CD1c-positive myeloid dendritic cell (primary cell): ENCODE measurements around the gene MTHFSD.
"Not testable (repeated sequence)": the region's sequence is repeated elsewhere in the genome, so short reads cannot be mapped to it uniquely, and the experiment has no call there.

Experiments used
- DNase-seq: peaks from one replicate; pipeline ENCODE4 v3.0.0-alpha.2; 2016; ENCODE audit errors: extremely low spot score

MTHFSD gene

GRCh38 chr16:86554917-86555703, at the start of gene MTHFSD:
Gene MTHFSD (minus strand): TSS chr16:86555235. CDS start chr16:86555184, 51 bp downstream.
- DNase-seq: peak; percentile 97

GRCh38 chr16:86604436-86605193, 49.6 kb upstream of the MTHFSD start:
- peak; percentile 28 for DNase-seq

DNA sequence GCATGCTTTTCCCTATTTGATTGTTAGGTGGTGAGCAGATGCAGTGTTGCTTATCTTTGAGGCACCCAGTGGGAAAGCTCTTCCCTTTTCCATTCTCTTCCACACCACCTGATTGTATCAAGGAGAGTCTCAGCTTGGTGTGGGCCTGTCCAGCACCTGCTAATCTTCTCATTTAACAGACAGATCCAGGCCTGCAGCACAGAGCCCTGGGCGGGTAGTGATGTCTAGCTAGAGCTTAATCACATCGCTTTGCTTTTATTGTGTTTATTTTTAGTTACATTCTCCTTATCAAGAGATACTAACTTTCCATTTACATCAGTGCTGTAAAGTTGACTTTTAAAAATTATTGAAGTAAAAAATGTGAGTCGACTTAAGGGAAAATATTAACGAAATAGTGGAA, 47.5 kb upstream of the MTHFSD start:
- no peak for DNase-seq

GRCh38 chr16:86601356-86601755, 46.3 kb upstream of the MTHFSD start:
- no peak for DNase-seq

DNA sequence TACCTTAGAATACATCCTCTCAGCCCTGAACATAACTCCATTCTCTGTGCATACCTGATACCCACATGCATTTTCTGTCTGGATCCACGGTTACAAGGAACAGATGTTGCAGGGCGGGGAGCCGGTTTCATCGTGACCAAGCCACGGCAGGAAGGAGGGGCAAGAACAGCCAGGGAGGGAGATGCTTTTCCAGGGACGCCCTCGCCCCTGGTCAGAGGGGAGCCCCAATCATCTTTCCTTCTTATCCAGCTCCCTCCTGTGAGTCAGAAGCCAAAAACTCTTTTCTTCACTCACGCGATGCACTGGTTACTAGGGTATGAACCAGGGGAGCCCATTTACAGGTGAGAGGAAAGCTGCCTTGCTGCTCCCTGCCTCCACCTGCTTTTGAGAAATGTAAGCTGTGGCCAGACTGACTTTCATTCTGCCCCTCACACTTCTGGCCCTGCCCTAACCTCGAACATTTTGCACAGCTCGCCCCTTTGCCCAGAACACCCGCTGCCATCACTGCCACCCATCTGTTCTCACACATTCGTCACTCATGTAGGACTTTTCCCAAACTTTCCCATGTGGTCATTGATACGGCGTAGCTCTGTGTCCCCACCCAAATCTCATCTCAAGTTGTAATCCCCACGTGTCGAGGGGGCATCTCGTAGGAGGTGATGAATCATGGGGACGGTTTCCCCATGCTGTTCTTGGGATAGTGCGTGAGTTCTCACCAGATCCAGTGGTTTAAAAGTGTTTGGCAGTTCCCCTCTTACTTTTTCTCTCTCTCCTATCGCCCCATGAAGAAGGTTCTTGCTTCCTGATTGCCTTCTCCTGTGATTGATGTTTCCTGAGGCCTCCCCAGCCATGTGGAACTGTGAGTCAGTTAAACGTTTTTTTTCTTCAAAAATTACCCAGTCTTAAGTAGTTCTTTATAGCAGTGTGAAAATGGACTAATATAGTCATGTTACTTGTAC, 43.9 kb upstream of the MTHFSD start:
- no peak for DNase-seq

GRCh38 chr16:86597880-86598606, 43.0 kb upstream of the MTHFSD start:
- DNase-seq: no peak

DNA sequence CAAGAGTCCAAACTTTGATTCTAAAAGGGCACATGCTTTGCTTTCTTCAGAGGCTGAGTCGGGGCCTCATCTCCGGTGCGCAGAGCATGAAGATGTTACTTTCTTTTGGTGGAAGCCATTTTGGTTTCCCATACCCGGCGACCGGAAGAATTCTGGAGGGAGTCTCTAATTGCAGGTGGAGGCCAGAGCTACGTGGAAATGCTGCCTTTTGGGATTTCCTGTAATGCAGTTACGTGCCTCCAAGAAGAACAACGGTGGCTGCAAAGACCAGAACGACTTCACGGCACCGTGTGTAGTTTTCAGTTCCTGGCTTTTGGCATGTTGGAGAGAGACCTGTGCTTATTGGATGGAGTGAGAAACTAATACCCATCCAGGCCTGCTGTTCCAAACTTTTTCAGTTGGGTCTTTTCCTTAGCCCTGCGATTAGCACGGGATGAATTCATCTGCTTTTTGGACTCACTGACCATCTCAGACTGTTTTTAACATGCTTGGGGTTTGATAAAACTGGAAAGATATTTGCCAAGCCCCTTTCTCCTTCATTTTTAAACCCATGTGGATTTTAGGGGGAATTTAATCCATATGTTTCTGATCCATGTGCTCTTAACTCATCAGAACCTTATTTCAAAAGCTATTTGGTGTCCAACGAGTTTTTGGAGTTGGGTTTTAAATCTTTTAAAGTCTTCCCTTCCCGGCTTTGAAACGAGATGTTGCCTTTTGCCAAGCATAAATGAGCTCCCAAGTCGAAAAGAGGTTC, 42.3 kb upstream of the MTHFSD start:
- DNase-seq: no peak

DNA sequence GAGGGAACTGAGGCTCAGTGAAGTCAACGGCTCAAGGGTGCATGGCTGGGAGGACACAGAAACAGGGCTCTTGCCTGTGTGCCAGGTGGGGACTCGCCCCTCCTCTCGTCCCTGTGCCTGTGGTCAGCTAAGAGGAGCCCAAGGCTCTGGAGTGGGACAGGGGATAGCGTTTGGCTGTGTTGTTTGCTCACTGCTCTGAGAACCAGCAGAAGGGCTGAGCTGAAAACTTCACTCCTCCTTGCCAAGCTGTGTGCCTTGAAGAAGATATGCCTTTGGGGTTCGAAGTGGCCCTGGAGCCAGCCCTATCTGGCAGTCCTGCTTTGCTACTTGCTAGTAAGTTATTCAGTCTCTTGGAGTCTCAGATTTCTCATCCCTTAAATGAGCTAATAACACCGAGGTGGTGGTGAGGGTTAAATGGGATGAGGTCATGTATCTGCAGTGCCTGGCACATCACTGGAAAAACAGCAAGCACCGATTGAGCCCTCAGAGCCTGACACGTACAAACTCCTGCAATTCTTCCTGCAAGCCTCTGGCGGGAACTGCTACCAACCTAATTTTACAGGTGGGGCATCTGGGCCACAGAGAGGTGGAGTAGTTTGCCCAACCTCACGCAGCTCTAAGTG, 41.1 kb upstream of the MTHFSD start:
- no peak for DNase-seq

- no peak for DNase-seq
These were observed 39.7 kb upstream of the MTHFSD start for GRCh38 chr16:86594721-86595120.

DNA sequence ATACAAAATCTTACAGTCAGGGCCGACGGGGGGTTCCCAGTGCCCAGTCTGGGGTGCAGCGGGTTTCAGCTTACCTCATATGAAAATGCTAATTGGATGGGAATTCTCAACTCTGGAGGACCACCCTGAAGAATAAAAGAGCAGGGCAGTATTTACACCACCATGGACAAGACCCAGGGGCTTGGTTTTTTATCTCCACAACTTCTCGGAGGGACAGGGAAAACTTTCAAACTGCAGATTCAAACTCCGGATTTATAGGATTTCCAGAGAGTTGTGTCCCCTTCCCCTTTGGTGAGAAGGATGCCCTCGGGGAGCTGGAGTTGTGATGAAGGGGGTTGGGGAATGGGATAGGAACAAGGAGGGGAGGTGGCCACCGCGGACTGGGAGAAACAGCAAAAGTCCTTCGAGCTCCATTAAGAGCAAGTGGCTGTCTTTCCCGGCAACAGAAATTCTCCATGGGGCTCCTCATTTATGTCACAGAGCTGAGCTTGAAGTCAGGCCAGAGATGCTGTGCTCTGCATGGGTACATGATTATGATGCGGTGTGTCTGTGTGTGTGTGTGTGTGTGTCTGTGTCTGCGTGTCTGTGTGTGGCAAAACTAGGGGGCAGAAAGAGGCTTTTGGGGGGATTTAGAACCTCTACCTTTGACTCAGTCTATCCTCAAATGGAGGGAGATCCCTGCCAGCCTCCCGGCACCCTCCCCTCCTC, 39.0 kb upstream of the MTHFSD start:
- no peak for DNase-seq

- DNase-seq: no peak
These were observed 36.2 kb upstream of the MTHFSD start for GRCh38 chr16:86591270-86591669.

DNA sequence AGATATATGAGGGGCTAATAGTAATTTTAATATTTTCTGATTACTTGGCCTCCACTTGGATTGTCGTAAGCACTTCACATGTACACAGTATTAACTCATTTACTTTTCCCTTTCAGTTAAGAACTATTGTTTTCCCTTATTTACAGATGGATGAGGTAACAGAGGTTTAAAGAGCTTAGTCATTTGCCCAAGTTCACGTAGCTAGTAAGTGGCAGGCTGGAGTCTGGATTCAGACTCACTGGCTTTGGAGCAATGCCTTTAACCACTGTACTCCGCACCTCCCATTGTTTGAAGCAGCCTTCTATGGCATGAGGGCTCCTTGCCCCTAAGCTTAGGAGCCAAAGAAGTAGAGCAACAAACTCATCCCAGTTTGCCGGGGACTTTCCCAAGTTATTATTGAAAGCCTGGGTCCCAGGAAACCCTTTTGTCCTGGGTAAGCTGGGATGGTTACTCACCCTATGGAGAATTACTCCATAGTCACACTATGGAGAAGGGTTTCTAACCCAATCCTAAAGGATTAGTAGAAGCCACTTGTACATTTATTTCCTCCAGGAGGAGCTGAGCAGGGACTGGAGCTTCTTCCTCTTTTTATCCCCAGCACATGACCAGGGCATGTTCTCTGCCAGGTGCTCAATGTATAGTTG, 35.6 kb upstream of the MTHFSD start:
- DNase-seq: no peak

- DNase-seq: not testable (repeated sequence)
These were observed 32.9 kb upstream of the MTHFSD start for GRCh38 chr16:86587955-86588354.

GRCh38 chr16:86587487-86587886, 32.5 kb upstream of the MTHFSD start:
- no peak for DNase-seq

GRCh38 chr16:86585821-86586611, 31.0 kb upstream of the MTHFSD start:
- DNase-seq: no peak

GRCh38 chr16:86584726-86585721, 30.0 kb upstream of the MTHFSD start:
- DNase-seq: no peak
